ENCODE results near the gene CDK10.
"Not testable (repeated sequence)": the region's sequence is repeated elsewhere in the genome, so short reads cannot be mapped to it uniquely, and the experiment has no call there.

CDK10 gene

DNA sequence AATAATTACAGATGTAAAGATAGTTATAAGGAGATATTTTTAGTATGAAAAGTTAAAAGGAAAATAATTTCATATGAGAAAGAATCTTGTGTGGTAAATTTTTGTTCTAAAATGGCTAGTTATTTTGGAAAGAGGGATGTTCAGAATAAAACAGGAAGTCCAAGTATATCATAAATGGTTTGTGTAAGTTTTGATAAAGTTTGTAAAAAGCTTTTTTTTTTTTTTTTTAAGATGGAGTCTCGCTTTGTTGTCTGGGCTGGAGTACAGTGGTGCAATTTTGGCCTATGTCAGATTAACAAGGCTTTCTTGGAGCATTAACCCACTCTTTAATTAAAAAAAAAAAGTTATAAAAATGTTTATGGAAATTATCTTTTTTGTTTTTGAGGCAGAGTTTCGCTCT is 8.2 kb upstream of the CDK10 start:
- no peak for DNase-seq (ENCODE audit: low read depth)

DNA sequence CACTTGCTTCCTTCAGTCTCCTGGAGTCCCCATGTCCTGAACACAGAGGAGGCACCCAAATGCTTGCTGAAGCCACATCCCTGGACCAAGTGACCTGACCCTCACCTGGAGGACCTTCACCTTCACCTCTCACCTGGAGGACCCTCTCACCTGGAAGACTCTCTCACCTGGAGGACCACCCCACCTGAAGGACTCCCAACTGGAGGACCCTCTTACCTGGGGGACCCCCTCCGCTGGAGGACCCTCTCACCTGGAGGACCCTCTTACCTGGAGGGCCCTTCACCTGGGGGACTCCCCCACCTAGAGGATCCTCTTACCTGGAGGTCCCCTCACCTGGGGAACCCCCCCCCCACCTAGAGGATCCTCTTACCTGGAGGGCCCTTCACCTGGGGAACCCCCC is 573 bp upstream of the CDK10 start:
- no peak overlapping the region for H3K4me3 ChIP-seq (ENCODE audit: control insufficient read depth, low read depth, low read length)
- TF ChIP-seq, protein P1, sequence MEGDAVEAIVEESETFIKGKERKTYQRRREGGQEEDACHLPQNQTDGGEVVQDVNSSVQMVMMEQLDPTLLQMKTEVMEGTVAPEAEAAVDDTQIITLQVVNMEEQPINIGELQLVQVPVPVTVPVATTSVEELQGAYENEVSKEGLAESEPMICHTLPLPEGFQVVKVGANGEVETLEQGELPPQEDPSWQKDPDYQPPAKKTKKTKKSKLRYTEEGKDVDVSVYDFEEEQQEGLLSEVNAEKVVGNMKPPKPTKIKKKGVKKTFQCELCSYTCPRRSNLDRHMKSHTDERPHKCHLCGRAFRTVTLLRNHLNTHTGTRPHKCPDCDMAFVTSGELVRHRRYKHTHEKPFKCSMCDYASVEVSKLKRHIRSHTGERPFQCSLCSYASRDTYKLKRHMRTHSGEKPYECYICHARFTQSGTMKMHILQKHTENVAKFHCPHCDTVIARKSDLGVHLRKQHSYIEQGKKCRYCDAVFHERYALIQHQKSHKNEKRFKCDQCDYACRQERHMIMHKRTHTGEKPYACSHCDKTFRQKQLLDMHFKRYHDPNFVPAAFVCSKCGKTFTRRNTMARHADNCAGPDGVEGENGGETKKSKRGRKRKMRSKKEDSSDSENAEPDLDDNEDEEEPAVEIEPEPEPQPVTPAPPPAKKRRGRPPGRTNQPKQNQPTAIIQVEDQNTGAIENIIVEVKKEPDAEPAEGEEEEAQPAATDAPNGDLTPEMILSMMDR (conservative IDR thresholded peaks at IDR 0.05; ENCODE audit: control insufficient read depth, insufficient read depth, low read depth, low read length) = no peak
- no peak for DNase-seq (ENCODE audit: low read depth)

More for the DNA sequence above, 8.2 kb upstream of the CDK10 start:
- no peak overlapping the region for H3K4me3 ChIP-seq (ENCODE audit: control insufficient read depth, low read depth, low read length)
- TF ChIP-seq, protein P1 (conservative IDR thresholded peaks at IDR 0.05; ENCODE audit: control insufficient read depth, insufficient read depth, low read depth, low read length) = no peak

DNA sequence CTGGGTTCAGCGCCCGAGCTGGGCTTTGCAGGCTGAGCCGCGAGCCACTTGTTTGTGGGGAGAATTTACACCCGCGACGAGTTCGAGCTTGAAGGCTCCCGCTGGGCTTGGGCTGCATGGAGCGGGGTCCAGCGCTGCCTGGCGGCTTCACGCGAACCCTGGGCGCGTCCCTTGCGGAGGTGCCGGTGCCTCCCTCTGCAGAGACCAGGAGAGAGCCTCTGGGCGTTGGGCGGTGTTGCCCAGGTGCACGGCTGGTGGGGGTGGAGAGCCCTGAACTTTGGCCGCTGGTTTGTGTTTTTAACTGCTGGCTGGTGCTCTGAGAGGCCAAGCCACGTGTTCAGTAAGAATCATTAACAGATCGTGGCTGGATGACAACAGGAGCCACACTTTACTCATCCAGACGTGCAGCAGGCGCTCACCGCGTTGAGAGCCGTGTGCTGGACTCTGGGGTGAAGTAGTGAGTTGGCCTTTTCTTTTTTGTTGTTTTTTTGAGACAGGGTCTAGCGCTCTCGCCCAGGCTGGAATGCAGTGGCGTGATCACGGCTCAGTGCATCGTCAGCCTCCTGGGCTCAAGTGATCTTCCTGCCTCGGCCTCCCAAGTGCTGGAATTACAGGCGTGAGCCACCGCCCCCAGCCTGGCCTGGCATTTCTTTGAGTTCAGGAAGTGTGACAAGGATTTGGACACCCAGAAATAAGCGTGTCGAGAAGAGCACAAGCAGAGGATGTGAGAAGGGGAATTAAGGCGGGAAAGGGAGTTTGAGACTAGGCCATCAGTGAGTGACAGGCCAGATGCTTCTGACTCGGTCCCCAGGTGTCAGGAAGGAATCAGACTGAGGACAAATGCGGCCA is 827 bp downstream of the CDK10 start:
- DNase-seq (ENCODE audit: low read depth) = peak; percentile 66
- TF ChIP-seq, protein P1 (conservative IDR thresholded peaks at IDR 0.05; ENCODE audit: control insufficient read depth, insufficient read depth, low read depth, low read length) = no peak

DNA sequence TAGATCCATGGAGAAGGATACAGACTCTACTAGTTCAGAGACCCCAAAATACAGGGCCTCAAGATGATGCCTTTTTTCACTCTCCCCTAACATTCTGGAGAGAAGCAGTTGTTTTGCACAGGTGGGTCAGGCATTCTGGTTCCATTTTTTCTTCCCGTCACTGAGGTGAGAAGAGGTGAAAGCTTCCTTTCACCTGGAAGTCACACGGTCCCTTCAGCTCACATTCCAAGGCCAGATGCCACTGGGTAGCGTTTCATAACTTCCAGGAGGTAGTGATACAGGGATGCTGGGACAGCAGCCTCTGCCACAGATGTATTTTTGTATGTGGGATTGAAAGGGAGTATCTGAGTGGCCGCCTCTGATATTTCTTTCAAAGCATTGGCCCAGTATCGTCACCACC is 1.9 kb downstream of the CDK10 start:
- no peak overlapping the region for H3K4me3 ChIP-seq (ENCODE audit: control insufficient read depth, low read depth, low read length)
- TF ChIP-seq, protein P1 (conservative IDR thresholded peaks at IDR 0.05; ENCODE audit: control insufficient read depth, insufficient read depth, low read depth, low read length) = no peak
- no peak for DNase-seq (ENCODE audit: low read depth)

More for the DNA sequence above, 827 bp downstream of the CDK10 start:
- H3K4me3 ChIP-seq (ENCODE audit: control insufficient read depth, low read depth, low read length) = peak overlapping the region; percentile 80

DNA sequence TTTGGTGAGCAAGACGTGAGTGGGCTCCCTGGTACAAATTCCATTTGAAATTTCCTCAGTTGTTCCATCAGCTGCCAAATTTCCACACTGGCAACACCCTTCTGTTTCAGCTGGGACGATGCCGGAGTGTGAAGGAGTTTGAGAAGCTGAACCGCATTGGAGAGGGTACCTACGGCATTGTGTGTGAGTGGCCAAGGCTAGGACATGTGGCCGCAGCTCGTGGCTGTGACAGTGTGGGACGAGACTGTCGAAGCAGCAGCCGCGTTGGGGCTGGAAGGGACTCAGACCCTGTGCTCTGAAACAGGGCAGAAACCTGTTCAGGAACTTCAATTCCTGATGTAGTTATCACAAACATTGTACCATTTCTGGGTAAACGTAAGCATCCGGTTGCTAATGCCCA is 2.7 kb downstream of the CDK10 start:
- no peak for DNase-seq (ENCODE audit: low read depth)
- no peak overlapping the region for H3K4me3 ChIP-seq (ENCODE audit: control insufficient read depth, low read depth, low read length)
- TF ChIP-seq, protein P1 (conservative IDR thresholded peaks at IDR 0.05; ENCODE audit: control insufficient read depth, insufficient read depth, low read depth, low read length) = no peak

DNA sequence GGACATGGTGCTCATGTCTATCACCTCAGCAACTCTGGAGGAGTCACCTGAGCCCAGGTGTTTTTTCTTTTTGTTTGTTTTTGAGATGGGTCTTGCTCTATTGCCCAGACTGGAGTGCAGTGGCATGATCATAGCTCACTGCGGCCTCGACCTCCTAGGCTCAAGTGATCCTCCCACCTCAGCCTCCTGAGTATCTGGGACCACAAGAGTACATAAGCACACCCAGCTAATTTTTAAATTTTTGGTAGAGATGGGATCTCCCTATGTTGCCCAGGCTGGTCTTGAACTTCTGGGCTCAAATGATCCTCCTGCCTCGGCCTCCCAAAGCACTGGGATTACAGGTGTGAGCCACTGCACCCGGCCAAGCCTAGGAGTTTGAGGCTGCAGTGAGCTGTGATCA is 3.1 kb downstream of the CDK10 start:
- DNase-seq (ENCODE audit: low read depth); H3K4me3 ChIP-seq (ENCODE audit: control insufficient read depth, low read depth, low read length): not testable (repeated sequence)

DNA sequence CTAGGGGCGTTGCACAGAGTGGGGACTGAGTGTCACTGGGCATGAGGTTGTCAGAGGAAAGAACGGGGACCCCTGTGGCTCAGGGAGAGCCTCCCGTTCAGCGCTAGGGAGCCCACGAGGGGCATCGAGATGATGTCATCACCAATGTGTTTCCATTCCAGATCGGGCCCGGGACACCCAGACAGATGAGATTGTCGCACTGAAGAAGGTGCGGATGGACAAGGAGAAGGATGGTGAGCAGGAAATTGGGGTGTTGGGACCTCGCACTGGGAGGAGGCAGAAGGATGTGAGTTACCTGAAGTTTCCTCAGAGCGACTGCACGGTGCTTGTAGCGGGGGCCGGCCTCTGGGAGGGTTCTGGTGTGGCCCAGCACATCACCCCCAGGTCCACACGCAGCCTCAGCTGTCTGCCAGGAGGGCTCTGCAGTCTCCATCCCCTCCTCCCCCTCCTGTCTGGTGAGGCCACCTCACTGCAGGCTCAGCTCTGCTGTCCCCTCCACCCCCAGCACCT is 4.0 kb downstream of the CDK10 start:
- TF ChIP-seq, protein P1 (conservative IDR thresholded peaks at IDR 0.05; ENCODE audit: control insufficient read depth, insufficient read depth, low read depth, low read length) = no peak
- DNase-seq (ENCODE audit: low read depth) = no peak
- H3K4me3 ChIP-seq (ENCODE audit: control insufficient read depth, low read depth, low read length) = no peak overlapping the region

Data from fibroblast of mammary gland (primary cell).